ENCODE data around the gene PRDM16. TPM values are rescaled to one million over a fixed set of nuclear protein-coding genes. Genes with fewer than 3 reads are reported as not detected.

Gene PRDM16
- total RNA-seq, 1 donor from 2014 or later, result 0.79 TPM

DNA sequence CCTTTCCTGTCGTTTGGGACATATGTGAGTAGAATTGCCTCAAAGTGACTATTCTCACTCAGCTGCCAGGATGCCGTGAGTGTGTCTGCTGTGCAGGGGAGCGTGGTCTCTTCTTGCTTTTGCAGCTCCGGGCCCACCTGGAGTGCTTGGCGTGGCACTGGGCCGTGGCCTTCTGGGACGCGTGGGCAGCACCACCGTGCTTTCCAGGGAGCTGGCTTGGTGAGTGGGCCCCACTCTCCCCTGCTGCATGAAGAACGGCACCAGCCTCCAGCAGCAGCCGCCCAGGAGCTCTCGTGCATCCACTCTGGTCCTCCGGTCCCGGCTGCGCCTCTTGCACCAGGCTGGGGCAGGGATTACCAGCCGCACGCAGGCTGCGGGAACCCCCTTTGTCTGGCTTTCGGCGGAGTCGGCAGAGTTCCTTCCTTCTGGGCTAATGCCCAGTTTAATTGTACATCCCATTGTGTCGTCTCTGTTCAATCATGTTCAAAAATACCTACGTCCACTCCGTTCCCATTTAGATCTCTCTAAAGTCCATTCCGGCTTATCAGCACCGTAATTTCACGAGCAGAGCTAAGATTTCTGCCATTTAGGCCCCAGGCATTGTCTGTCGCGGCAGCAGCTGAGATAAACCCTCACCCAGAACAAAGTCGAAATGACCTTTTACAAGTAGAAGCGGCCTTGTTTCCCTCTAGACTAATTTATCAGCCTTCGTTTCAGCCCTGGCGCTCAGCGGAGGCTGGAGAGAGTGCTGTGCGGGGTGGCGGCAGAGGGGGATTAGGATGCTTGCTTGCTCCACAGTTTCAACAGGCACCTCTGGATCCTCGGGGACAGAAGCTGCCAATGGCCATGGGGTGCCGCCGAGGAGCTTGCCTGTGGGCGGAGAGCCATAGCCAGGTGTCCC, 129.6 kb downstream of the PRDM16 start:
- DNase-seq (ENCODE audit: low read depth) (no peak), FAIRE-seq (no peak)
- Histone ChIP-seq H3K36me3 (ENCODE audit: control insufficient read depth, insufficient read depth, low read length) (no peaks in the 10 kb centered on the region), H3K4me3 (ENCODE audit: low read depth, low read length) (no peak overlapping the region), H3K27me3 (ENCODE audit: control insufficient read depth, insufficient read depth, low read length) (no peaks in the 10 kb centered on the region)
- no peak for TF ChIP-seq CTCF (IDR thresholded peaks at IDR 0.05; ENCODE audit: insufficient read depth, low read length, severe bottlenecking)

DNA sequence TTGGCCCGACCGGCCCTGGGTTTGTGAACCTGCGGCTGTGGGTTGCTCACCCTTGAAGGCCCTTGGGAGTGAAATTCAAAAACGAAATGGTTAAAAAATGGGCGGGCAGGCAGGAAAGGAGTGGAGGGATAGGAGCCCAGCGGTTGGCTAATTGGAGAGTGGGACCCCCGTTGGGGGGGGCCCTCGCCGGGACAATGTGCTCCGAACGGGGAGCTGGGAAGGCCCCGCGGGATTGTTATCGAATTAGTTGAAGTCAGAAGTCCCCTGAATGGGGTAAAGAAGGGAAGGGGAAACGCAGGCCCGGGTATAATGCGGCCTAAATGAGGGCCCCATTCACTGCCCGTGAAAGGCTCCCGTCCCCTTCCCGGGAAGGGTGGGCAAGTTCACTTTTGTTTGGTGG, 135.7 kb downstream of the PRDM16 start:
- Histone ChIP-seq H3K27me3 (ENCODE audit: control insufficient read depth, insufficient read depth, low read length) (no peaks in the 10 kb centered on the region), H3K36me3 (ENCODE audit: control insufficient read depth, insufficient read depth, low read length) (no peaks in the 10 kb centered on the region), H3K4me3 (ENCODE audit: low read depth, low read length) (no peak overlapping the region)
- DNase-seq (ENCODE audit: low read depth) (no peak), FAIRE-seq (no peak)
- no peak for TF ChIP-seq CTCF (IDR thresholded peaks at IDR 0.05; ENCODE audit: insufficient read depth, low read length, severe bottlenecking)

DNA sequence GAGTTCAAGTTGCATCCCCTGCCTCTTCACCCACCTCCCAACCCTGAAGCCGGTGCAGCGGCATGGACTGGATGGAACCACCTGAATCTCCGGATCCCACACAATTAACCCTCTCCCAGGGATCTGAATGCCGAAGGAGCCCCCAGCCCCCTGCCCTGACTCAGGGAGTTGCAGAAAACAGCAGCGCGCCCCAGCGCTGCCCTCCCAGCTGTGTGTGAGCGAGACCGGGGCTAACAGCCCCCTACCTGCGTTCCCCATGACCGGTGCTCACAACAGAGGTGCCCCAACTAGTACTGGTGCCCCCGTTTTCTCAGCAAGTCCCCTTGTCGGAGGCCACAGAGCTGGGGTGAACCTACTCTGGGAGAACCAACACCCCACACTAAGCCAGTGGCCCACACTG, 136.8 kb downstream of the PRDM16 start:
- Histone ChIP-seq H3K27me3 (ENCODE audit: control insufficient read depth, insufficient read depth, low read length) (no peaks in the 10 kb centered on the region), H3K36me3 (ENCODE audit: control insufficient read depth, insufficient read depth, low read length) (no peaks in the 10 kb centered on the region), H3K4me3 (ENCODE audit: low read depth, low read length) (no peak overlapping the region)
- TF ChIP-seq CTCF (IDR thresholded peaks at IDR 0.05; ENCODE audit: insufficient read depth, low read length, severe bottlenecking), result no peak
- DNase-seq (ENCODE audit: low read depth) (no peak), FAIRE-seq (no peak)

DNA sequence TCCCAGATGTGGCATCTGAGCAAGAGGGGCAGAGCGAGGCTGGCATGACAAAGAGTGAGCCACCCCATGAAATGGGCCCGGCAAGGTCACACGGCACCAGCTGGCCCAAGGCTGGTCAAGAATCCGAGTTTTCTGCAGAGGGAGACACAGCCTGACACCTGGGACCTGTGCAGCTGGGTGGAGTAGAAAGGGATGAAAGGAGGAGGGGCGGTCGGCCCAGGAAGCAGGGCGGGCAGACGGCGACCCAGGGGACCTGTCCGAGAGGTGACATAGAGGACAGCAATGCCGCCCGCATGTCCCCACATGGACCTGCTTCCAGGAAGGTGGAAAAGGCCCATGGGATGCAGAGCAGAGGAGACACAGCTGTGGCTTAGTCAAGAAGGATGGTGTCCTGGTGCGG, 137.7 kb downstream of the PRDM16 start:
- Histone ChIP-seq H3K36me3 (ENCODE audit: control insufficient read depth, insufficient read depth, low read length) (no peaks in the 10 kb centered on the region), H3K4me3 (ENCODE audit: low read depth, low read length) (no peak overlapping the region), H3K27me3 (ENCODE audit: control insufficient read depth, insufficient read depth, low read length) (no peaks in the 10 kb centered on the region)
- FAIRE-seq, result no peak
- no peak for TF ChIP-seq CTCF (IDR thresholded peaks at IDR 0.05; ENCODE audit: insufficient read depth, low read length, severe bottlenecking)
- DNase-seq (ENCODE audit: low read depth), result no peak

DNA sequence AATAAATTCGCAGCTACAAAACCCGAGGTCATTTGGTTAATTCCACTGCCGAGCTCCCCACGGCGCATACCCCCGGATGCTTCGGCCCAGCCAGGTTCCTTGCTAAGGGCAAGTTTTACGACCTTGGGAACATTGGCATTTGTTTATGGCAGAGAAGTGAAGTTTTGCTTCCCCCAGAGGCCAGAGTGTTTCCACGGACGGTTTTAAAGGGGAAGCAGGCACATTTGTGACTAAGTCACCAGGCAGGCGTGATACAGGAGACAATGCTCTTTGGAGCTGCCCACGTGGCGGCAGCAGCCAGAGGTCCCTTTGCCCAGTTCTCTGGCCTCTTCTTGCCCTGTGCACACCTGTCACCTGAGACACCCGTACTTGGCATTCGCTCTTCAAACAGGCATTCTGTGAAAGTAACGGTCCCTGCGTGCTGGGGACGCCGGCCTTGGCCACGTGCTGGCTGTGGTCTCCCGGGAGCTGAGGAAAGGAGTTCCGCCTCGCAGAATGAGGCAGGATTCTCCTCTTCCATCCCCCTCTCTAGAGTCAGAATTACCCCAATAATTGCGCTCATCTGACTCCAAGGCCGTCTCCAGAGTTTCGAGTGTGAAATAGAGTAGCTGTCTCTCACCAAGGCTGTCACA, 138.3 kb downstream of the PRDM16 start:
- FAIRE-seq (no peak), DNase-seq (ENCODE audit: low read depth) (no peak)
- Histone ChIP-seq H3K27me3 (ENCODE audit: control insufficient read depth, insufficient read depth, low read length) (no peaks in the 10 kb centered on the region), H3K36me3 (ENCODE audit: control insufficient read depth, insufficient read depth, low read length) (no peaks in the 10 kb centered on the region), H3K4me3 (ENCODE audit: low read depth, low read length) (no peak overlapping the region)
- TF ChIP-seq CTCF (IDR thresholded peaks at IDR 0.05; ENCODE audit: insufficient read depth, low read length, severe bottlenecking), result no peak

All from bronchial epithelial cell (primary cell).